22Rv1 (cell line): ENCODE data around the gene TEX2.

Experiments used
- CTCF ChIP-seq: fragments of 450-650 bp; IDR thresholded peaks from 2 replicates; pipeline ENCODE4 v1.5.1; 2017; ENCODE audit warnings: mild to moderate bottlenecking
- ZFX ChIP-seq: fragments of 450-650 bp; IDR thresholded peaks from 2 replicates; pipeline ENCODE4 v1.6.1; 2017; ENCODE audit warnings: antibody characterized with exemption, borderline replicate concordance

- TF ChIP-seq CTCF (no peak), ZFX (no peak)
Observed at GRCh38 chr17:64256913-64257807, 5.9 kb downstream of the TEX2 start.
